ENCODE results near the gene ATP10A.
"Not testable (repeated sequence)": the region's sequence is repeated elsewhere in the genome, so short reads cannot be mapped to it uniquely, and the experiment has no call there.

The ATP10A gene

GRCh38 chr15:25780479-25781255 is 82.5 kb downstream of the ATP10A start:
- peaks cover 27% of the 10 kb centered on the region for H3K36me3 Mint-ChIP-seq (ENCODE audit: low read depth)
- no peak overlapping the region for H3K4me3 Mint-ChIP-seq
- DNase-seq (ENCODE audit: low spot score), result no peak
- no peak overlapping the region for H3K27ac Mint-ChIP-seq
- H3K9me3 Mint-ChIP-seq, result no peaks in the 10 kb centered on the region
- H3K27me3 Mint-ChIP-seq (ENCODE audit: low read depth), result no peaks in the 10 kb centered on the region
- H3K4me1 Mint-ChIP-seq (ENCODE audit: low read depth), result peaks cover 41% of the 10 kb centered on the region

GRCh38 chr15:25778161-25778560 is 85.0 kb downstream of the ATP10A start:
- no peak for DNase-seq (ENCODE audit: low spot score)
- H3K4me3 Mint-ChIP-seq, result no peak overlapping the region
- H3K9me3 Mint-ChIP-seq, result no peaks in the 10 kb centered on the region
- H3K27me3 Mint-ChIP-seq (ENCODE audit: low read depth), result no peaks in the 10 kb centered on the region
- peaks cover 35% of the 10 kb centered on the region for H3K4me1 Mint-ChIP-seq (ENCODE audit: low read depth)
- no peak overlapping the region for H3K27ac Mint-ChIP-seq
- peaks cover 33% of the 10 kb centered on the region for H3K36me3 Mint-ChIP-seq (ENCODE audit: low read depth)

- Mint-ChIP-seq H3K4me3 (no peak overlapping the region), H3K4me1 (ENCODE audit: low read depth) (peaks cover 33% of the 10 kb centered on the region), H3K36me3 (ENCODE audit: low read depth) (peaks cover 33% of the 10 kb centered on the region), H3K27me3 (ENCODE audit: low read depth) (no peaks in the 10 kb centered on the region), H3K27ac (no peak overlapping the region), H3K9me3 (no peaks in the 10 kb centered on the region)
- DNase-seq (ENCODE audit: low spot score), result no peak
These were observed 86.1 kb downstream of the ATP10A start for GRCh38 chr15:25777037-25777436.

GRCh38 chr15:25776071-25776746 is 86.9 kb downstream of the ATP10A start:
- Mint-ChIP-seq H3K4me1 (ENCODE audit: low read depth) (peaks cover 33% of the 10 kb centered on the region), H3K27me3 (ENCODE audit: low read depth) (no peaks in the 10 kb centered on the region), H3K27ac (peak overlapping the region; percentile 29), H3K4me3 (peak overlapping the region; percentile 11), H3K36me3 (ENCODE audit: low read depth) (peaks cover 33% of the 10 kb centered on the region), H3K9me3 (no peaks in the 10 kb centered on the region)
- DNase-seq (ENCODE audit: low spot score), result no peak

- H3K36me3 Mint-ChIP-seq (ENCODE audit: low read depth), result peaks cover 33% of the 10 kb centered on the region
- no peak for DNase-seq (ENCODE audit: low spot score)
- peak overlapping the region; percentile 11 for H3K4me3 Mint-ChIP-seq
- no peaks in the 10 kb centered on the region for H3K27me3 Mint-ChIP-seq (ENCODE audit: low read depth)
- no peaks in the 10 kb centered on the region for H3K9me3 Mint-ChIP-seq
- H3K27ac Mint-ChIP-seq, result peak overlapping the region; percentile 26
- peaks cover 33% of the 10 kb centered on the region for H3K4me1 Mint-ChIP-seq (ENCODE audit: low read depth)
These were observed 87.7 kb downstream of the ATP10A start for GRCh38 chr15:25775317-25775912.

- Mint-ChIP-seq H3K4me1 (ENCODE audit: low read depth) (peaks cover 33% of the 10 kb centered on the region), H3K27me3 (ENCODE audit: low read depth) (no peaks in the 10 kb centered on the region), H3K27ac (no peak overlapping the region), H3K9me3 (no peaks in the 10 kb centered on the region), H3K4me3 (no peak overlapping the region), H3K36me3 (ENCODE audit: low read depth) (peaks cover 30% of the 10 kb centered on the region)
- DNase-seq (ENCODE audit: low spot score), result no peak
These were observed 88.3 kb downstream of the ATP10A start for GRCh38 chr15:25774871-25775270.

- peak; percentile 2 for DNase-seq (ENCODE audit: low spot score)
- no peaks in the 10 kb centered on the region for H3K9me3 Mint-ChIP-seq
- peaks cover 24% of the 10 kb centered on the region for H3K4me1 Mint-ChIP-seq (ENCODE audit: low read depth)
- H3K27me3 Mint-ChIP-seq (ENCODE audit: low read depth), result no peaks in the 10 kb centered on the region
- peaks cover 20% of the 10 kb centered on the region for H3K36me3 Mint-ChIP-seq (ENCODE audit: low read depth)
- no peak overlapping the region for H3K27ac Mint-ChIP-seq
- no peak overlapping the region for H3K4me3 Mint-ChIP-seq
These were observed 89.9 kb downstream of the ATP10A start for GRCh38 chr15:25773248-25773647.

GRCh38 chr15:25772500-25772899 is 90.6 kb downstream of the ATP10A start:
- Mint-ChIP-seq H3K4me3 (no peak overlapping the region), H3K4me1 (ENCODE audit: low read depth) (peaks cover 20% of the 10 kb centered on the region), H3K27ac (no peak overlapping the region), H3K27me3 (ENCODE audit: low read depth) (no peaks in the 10 kb centered on the region), H3K36me3 (ENCODE audit: low read depth) (peaks cover 18% of the 10 kb centered on the region), H3K9me3 (no peaks in the 10 kb centered on the region)
- no peak for DNase-seq (ENCODE audit: low spot score)

GRCh38 chr15:25771736-25772135 is 91.4 kb downstream of the ATP10A start:
- peaks cover 21% of the 10 kb centered on the region for H3K36me3 Mint-ChIP-seq (ENCODE audit: low read depth)
- not testable (repeated sequence) for H3K27me3 Mint-ChIP-seq (ENCODE audit: low read depth); H3K9me3 Mint-ChIP-seq; H3K4me3 Mint-ChIP-seq; H3K27ac Mint-ChIP-seq; DNase-seq (ENCODE audit: low spot score)
- H3K4me1 Mint-ChIP-seq (ENCODE audit: low read depth), result peaks cover 16% of the 10 kb centered on the region

GRCh38 chr15:25771338-25771706 is 91.8 kb downstream of the ATP10A start:
- no peaks in the 10 kb centered on the region for H3K9me3 Mint-ChIP-seq
- H3K36me3 Mint-ChIP-seq (ENCODE audit: low read depth), result peaks cover 21% of the 10 kb centered on the region
- DNase-seq (ENCODE audit: low spot score), result no peak
- peaks cover 12% of the 10 kb centered on the region for H3K4me1 Mint-ChIP-seq (ENCODE audit: low read depth)
- H3K27ac Mint-ChIP-seq, result no peak overlapping the region
- no peak overlapping the region for H3K4me3 Mint-ChIP-seq
- H3K27me3 Mint-ChIP-seq (ENCODE audit: low read depth), result no peaks in the 10 kb centered on the region

- H3K27me3 Mint-ChIP-seq (ENCODE audit: low read depth), result no peaks in the 10 kb centered on the region
- peaks cover 21% of the 10 kb centered on the region for H3K36me3 Mint-ChIP-seq (ENCODE audit: low read depth)
- DNase-seq (ENCODE audit: low spot score), result peak; percentile 3
- no peak overlapping the region for H3K27ac Mint-ChIP-seq
- peaks cover 7% of the 10 kb centered on the region for H3K4me1 Mint-ChIP-seq (ENCODE audit: low read depth)
- no peak overlapping the region for H3K4me3 Mint-ChIP-seq
- H3K9me3 Mint-ChIP-seq, result no peaks in the 10 kb centered on the region
These were observed 92.3 kb downstream of the ATP10A start for GRCh38 chr15:25770618-25771337.

GRCh38 chr15:25770031-25770430 is 93.1 kb downstream of the ATP10A start:
- Mint-ChIP-seq H3K4me1 (ENCODE audit: low read depth) (peaks cover 3% of the 10 kb centered on the region), H3K27me3 (ENCODE audit: low read depth) (no peaks in the 10 kb centered on the region), H3K36me3 (ENCODE audit: low read depth) (peaks cover 24% of the 10 kb centered on the region), H3K9me3 (no peaks in the 10 kb centered on the region), H3K4me3 (no peak overlapping the region), H3K27ac (no peak overlapping the region)
- DNase-seq (ENCODE audit: low spot score), result no peak

GRCh38 chr15:25768271-25768670 is 94.9 kb downstream of the ATP10A start:
- H3K27ac Mint-ChIP-seq, result no peak overlapping the region
- no peaks in the 10 kb centered on the region for H3K4me1 Mint-ChIP-seq (ENCODE audit: low read depth)
- DNase-seq (ENCODE audit: low spot score), result no peak
- peaks cover 25% of the 10 kb centered on the region for H3K36me3 Mint-ChIP-seq (ENCODE audit: low read depth)
- H3K9me3 Mint-ChIP-seq, result no peaks in the 10 kb centered on the region
- H3K4me3 Mint-ChIP-seq, result no peak overlapping the region
- H3K27me3 Mint-ChIP-seq (ENCODE audit: low read depth), result no peaks in the 10 kb centered on the region

Measured in T-helper 2 cell treated with Interferon-gamma antibody and Interleukin-4, amounts not matched to agents 5 μg/mL and 100 μg/mL, for 36 hours (primary cell).